ENCODE data around the gene DTNB. TPM values are rescaled to one million over a fixed set of nuclear protein-coding genes. Genes with fewer than 3 reads are reported as not detected.
A peak's percentile ranks its signal among the peaks of the same experiment; 100 is the strongest.

Gene DTNB
- 22.5 and 37.4 TPM in 2 replicates for polyA plus RNA-seq
- polyA minus RNA-seq: 49.2 and 54.8 TPM in 2 replicates

DNA sequence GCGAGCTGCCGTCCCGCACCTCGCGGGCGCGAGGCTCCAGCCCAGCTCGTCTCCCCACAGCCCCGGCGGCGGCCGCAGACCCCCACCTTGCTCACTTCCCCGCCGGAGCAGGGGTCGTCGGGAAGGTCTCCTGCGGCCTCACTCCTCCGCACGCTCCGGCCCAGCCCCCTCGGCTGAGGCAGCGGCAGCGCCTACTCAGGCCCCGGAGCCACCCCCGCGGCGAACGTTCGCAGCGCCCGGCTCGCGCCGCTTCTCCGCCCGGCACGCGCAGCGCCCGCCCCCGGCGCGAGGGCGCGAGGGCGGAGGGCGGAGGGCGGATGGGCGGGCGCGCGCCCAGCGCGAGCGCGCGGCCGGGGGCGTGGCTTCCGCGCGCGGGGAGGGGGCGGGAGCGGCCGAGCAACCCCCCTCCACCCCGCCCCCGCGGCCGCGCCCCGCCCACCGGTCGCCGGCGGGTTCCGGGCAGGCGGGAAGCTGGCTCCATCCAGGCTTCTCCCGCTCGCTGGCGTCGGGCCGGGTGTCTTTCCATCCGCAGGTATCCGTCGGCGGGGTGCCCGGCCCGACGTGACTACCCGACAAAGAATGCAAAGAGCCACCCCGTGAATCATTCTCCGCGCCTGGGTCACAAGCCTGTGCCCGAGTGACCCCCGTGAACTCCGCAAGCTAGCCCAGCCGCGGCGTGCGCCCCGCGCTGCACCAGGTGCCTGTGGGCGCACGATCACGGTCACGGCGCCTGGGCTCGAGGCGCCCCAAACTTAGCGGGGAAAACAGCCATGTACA lies at the start of gene DTNB:
TSS of gene DTNB (minus strand) at position 278 of the 777 bp plus-strand sequence. CDS start 20,917 bp downstream, outside the sequence.
- no peaks in the 10 kb centered on the region for H3K36me3 ChIP-seq (ENCODE audit: insufficient read depth, low read length)
- peak within 1 kb of the TSS; percentile 86 for H3K9ac ChIP-seq (ENCODE audit: low read length)
- peak within 1 kb of the TSS; percentile 80 for H2AFZ ChIP-seq (ENCODE audit: low read depth, low read length)
- H4K20me1 ChIP-seq (ENCODE audit: insufficient read depth): no peaks in the 10 kb centered on the region
- H3K27me3 ChIP-seq (ENCODE audit: insufficient read depth, low read depth, low read length): no peaks in the 10 kb centered on the region
- no peaks in the 10 kb centered on the region for H3K9me3 ChIP-seq (ENCODE audit: low read length)
- H3K27ac ChIP-seq (ENCODE audit: low read length): peak within 1 kb of the TSS; percentile 74
- H3K4me3 ChIP-seq (ENCODE audit: low read length): peak within 1 kb of the TSS; percentile 97
- H3F3A ChIP-seq (ENCODE audit: insufficient read depth, low read length, poor library complexity, severe bottlenecking): no peaks in the 10 kb centered on the region
- no peaks in the 10 kb centered on the region for H3K9me2 ChIP-seq (ENCODE audit: insufficient read depth, low read length)
- peaks cover 29% of the 10 kb centered on the region for H3K79me2 ChIP-seq (replicated peaks; ENCODE audit: insufficient read depth, low read length)
- H3K4me2 ChIP-seq (ENCODE audit: low read length): peak within 1 kb of the TSS; percentile 85
- TF ChIP-seq POLR2AphosphoS5 (IDR thresholded peaks at IDR 0.05) (peak; percentile 78), RAD21 (conservative IDR thresholded peaks at IDR 0.05) (no peak), EZH2 (IDR thresholded peaks at IDR 0.05; ENCODE audit: borderline replicate concordance, insufficient read depth, low read length, poor library complexity, severe bottlenecking) (no peak), EP300 (conservative IDR thresholded peaks at IDR 0.05; ENCODE audit: poor library complexity, severe bottlenecking) (no peak), MXI1 (conservative IDR thresholded peaks at IDR 0.05; ENCODE audit: poor library complexity, severe bottlenecking) (peak; percentile 72), SMC3 (conservative IDR thresholded peaks at IDR 0.05; ENCODE audit: poor library complexity) (no peak), TAF1 (IDR thresholded peaks at IDR 0.05; ENCODE audit: low read depth) (no peak)
- TF ChIP-seq, protein P1, sequence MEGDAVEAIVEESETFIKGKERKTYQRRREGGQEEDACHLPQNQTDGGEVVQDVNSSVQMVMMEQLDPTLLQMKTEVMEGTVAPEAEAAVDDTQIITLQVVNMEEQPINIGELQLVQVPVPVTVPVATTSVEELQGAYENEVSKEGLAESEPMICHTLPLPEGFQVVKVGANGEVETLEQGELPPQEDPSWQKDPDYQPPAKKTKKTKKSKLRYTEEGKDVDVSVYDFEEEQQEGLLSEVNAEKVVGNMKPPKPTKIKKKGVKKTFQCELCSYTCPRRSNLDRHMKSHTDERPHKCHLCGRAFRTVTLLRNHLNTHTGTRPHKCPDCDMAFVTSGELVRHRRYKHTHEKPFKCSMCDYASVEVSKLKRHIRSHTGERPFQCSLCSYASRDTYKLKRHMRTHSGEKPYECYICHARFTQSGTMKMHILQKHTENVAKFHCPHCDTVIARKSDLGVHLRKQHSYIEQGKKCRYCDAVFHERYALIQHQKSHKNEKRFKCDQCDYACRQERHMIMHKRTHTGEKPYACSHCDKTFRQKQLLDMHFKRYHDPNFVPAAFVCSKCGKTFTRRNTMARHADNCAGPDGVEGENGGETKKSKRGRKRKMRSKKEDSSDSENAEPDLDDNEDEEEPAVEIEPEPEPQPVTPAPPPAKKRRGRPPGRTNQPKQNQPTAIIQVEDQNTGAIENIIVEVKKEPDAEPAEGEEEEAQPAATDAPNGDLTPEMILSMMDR (IDR thresholded peaks at IDR 0.05; ENCODE audit: poor library complexity, severe bottlenecking): no peak
- TF ChIP-seq, protein P2, sequence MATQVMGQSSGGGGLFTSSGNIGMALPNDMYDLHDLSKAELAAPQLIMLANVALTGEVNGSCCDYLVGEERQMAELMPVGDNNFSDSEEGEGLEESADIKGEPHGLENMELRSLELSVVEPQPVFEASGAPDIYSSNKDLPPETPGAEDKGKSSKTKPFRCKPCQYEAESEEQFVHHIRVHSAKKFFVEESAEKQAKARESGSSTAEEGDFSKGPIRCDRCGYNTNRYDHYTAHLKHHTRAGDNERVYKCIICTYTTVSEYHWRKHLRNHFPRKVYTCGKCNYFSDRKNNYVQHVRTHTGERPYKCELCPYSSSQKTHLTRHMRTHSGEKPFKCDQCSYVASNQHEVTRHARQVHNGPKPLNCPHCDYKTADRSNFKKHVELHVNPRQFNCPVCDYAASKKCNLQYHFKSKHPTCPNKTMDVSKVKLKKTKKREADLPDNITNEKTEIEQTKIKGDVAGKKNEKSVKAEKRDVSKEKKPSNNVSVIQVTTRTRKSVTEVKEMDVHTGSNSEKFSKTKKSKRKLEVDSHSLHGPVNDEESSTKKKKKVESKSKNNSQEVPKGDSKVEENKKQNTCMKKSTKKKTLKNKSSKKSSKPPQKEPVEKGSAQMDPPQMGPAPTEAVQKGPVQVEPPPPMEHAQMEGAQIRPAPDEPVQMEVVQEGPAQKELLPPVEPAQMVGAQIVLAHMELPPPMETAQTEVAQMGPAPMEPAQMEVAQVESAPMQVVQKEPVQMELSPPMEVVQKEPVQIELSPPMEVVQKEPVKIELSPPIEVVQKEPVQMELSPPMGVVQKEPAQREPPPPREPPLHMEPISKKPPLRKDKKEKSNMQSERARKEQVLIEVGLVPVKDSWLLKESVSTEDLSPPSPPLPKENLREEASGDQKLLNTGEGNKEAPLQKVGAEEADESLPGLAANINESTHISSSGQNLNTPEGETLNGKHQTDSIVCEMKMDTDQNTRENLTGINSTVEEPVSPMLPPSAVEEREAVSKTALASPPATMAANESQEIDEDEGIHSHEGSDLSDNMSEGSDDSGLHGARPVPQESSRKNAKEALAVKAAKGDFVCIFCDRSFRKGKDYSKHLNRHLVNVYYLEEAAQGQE (IDR thresholded peaks at IDR 0.05; ENCODE audit: borderline replicate concordance): peak; percentile 55

DNA sequence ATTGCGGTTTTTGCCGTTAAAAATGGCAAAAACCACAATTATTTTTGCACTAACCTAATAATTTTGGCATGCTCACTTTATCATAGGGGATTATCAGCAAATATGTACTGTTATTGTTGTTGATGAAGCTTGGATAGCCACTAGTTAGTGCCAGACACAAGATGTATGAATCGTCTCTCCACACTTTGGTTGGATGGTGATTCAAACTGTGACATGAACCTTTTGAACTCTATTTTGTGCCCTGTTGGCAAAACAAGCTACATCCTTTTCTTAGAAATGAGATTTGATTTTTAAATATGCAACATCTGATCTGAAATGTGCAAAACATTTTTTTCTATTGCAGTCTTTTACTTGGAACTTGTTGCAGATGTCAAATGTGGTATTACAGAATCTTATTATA lies 48.8 kb upstream of the DTNB start:
- Histone ChIP-seq H3K9me2 (ENCODE audit: insufficient read depth, low read length) (no peaks in the 10 kb centered on the region), H3K79me2 (replicated peaks; ENCODE audit: insufficient read depth, low read length) (no peaks in the 10 kb centered on the region), H3K4me2 (ENCODE audit: low read length) (no peak overlapping the region), H3K9me3 (ENCODE audit: low read length) (no peaks in the 10 kb centered on the region), H3K27ac (ENCODE audit: low read length) (no peak overlapping the region), H4K20me1 (ENCODE audit: insufficient read depth) (no peaks in the 10 kb centered on the region), H2AFZ (ENCODE audit: low read depth, low read length) (no peak overlapping the region), H3K9ac (ENCODE audit: low read length) (no peak overlapping the region), H3K27me3 (ENCODE audit: insufficient read depth, low read depth, low read length) (no peaks in the 10 kb centered on the region), H3F3A (ENCODE audit: insufficient read depth, low read length, poor library complexity, severe bottlenecking) (no peaks in the 10 kb centered on the region), H3K4me3 (ENCODE audit: low read length) (no peak overlapping the region), H3K36me3 (ENCODE audit: insufficient read depth, low read length) (no peaks in the 10 kb centered on the region)
- TF ChIP-seq, protein P1 (IDR thresholded peaks at IDR 0.05; ENCODE audit: poor library complexity, severe bottlenecking): no peak
- no peak for TF ChIP-seq POLR2AphosphoS5 (IDR thresholded peaks at IDR 0.05)
- TF ChIP-seq MXI1 (conservative IDR thresholded peaks at IDR 0.05; ENCODE audit: poor library complexity, severe bottlenecking): no peak
- TF ChIP-seq RAD21 (conservative IDR thresholded peaks at IDR 0.05): no peak
- TF ChIP-seq EP300 (conservative IDR thresholded peaks at IDR 0.05; ENCODE audit: poor library complexity, severe bottlenecking): no peak
- TF ChIP-seq TAF1 (IDR thresholded peaks at IDR 0.05; ENCODE audit: low read depth): no peak
